ENCODE data around the gene MBNL2. TPM values are rescaled to one million over a fixed set of nuclear protein-coding genes. Genes with fewer than 3 reads are reported as not detected.

Gene MBNL2
- total RNA-seq, 2 donors from 2014 or later, result 28.2 to 61.8 TPM

DNA sequence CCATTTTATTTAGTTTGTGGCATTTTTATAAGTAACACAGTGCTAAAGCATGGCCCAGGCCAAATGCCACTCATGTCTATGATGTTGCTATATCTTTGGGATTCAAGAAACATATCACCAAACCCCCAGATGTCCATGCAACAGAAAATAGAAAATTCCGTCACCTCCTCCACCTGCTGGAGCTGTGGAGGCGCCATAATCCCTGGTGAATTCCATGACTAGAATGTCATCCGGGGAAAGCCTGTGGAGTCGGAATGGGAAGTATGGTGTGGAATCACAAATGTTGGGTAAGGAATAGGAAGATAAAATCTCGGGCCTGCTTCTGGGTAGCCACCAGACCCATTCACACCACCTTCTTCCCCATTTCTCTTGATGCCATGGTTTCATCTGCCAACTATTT is 160.1 kb downstream of the MBNL2 start:
- no peak overlapping the region for H3K9ac ChIP-seq (ENCODE audit: low read depth in 2 of 2, low read length in 2 of 2)
- H3K4me1 ChIP-seq, result no peaks in the 10 kb centered on the region
- no peak overlapping the region for H3K4me3 ChIP-seq
- DNase-seq, result no peak
- no peaks in the 10 kb centered on the region for H3K36me3 ChIP-seq
- TF ChIP-seq, protein P1, sequence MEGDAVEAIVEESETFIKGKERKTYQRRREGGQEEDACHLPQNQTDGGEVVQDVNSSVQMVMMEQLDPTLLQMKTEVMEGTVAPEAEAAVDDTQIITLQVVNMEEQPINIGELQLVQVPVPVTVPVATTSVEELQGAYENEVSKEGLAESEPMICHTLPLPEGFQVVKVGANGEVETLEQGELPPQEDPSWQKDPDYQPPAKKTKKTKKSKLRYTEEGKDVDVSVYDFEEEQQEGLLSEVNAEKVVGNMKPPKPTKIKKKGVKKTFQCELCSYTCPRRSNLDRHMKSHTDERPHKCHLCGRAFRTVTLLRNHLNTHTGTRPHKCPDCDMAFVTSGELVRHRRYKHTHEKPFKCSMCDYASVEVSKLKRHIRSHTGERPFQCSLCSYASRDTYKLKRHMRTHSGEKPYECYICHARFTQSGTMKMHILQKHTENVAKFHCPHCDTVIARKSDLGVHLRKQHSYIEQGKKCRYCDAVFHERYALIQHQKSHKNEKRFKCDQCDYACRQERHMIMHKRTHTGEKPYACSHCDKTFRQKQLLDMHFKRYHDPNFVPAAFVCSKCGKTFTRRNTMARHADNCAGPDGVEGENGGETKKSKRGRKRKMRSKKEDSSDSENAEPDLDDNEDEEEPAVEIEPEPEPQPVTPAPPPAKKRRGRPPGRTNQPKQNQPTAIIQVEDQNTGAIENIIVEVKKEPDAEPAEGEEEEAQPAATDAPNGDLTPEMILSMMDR (IDR thresholded peaks at IDR 0.05), result no peak
- intact Hi-C loops (cut with DNase I), result no loop called here
- no peaks in the 10 kb centered on the region for H3K9me3 ChIP-seq
- H3K27me3 ChIP-seq, result no peaks in the 10 kb centered on the region
- no peak overlapping the region for H3K27ac ChIP-seq

DNA sequence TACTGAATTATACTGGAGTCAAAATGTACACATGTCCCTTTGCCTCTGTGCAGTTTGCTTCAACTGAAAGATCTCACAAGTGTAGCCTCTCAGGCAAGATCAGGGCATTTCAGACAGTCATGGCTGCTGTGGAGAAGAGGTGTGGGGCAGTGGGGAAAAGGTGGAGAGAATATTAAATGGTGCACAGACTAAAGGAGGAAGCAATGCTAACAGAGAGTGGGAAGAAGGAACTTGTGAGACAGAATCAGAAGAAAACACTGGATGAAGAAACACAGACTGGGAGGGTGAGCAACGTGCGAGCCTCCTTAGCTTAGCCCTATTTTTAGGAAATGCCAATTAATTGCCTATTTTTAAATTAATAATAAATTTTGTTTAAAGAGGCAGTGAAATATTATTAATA is 162.2 kb downstream of the MBNL2 start:
- H3K9ac ChIP-seq (ENCODE audit: low read depth in 2 of 2, low read length in 2 of 2), result no peak overlapping the region
- H3K4me3 ChIP-seq, result no peak overlapping the region
- no peak overlapping the region for H3K27ac ChIP-seq
- no peak for DNase-seq
- H3K27me3 ChIP-seq, result no peaks in the 10 kb centered on the region
- no peaks in the 10 kb centered on the region for H3K36me3 ChIP-seq
- TF ChIP-seq, protein P1 (IDR thresholded peaks at IDR 0.05), result no peak
- no peaks in the 10 kb centered on the region for H3K9me3 ChIP-seq
- intact Hi-C loops (cut with DNase I), result no loop called here
- H3K4me1 ChIP-seq, result no peaks in the 10 kb centered on the region

DNA sequence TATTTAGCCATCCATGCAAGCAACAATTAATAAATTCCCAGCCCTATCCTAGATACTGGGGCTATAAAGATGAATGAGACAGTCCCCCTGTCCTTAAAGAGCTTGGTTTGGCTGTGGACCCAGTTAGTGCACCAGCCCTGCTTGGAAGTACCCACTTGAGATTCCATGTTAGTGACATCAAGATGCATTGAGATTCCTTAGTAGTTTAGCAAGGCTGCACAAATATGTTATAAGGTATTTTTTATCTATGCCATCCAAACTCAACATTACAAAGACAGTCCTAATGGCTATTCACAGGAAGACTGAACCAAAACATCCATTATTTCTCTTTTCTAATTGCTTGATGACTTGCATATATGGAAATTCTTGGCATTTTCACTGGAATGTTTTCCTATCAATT is 163.0 kb downstream of the MBNL2 start:
- H3K27ac ChIP-seq, result peak overlapping the region; percentile 1
- no peaks in the 10 kb centered on the region for H3K36me3 ChIP-seq
- H3K4me3 ChIP-seq, result no peak overlapping the region
- no peak overlapping the region for H3K9ac ChIP-seq (ENCODE audit: low read depth in 2 of 2, low read length in 2 of 2)
- H3K9me3 ChIP-seq, result no peaks in the 10 kb centered on the region
- TF ChIP-seq, protein P1 (IDR thresholded peaks at IDR 0.05), result no peak
- no peaks in the 10 kb centered on the region for H3K4me1 ChIP-seq
- no peaks in the 10 kb centered on the region for H3K27me3 ChIP-seq
- DNase-seq, result no peak
- intact Hi-C loops (cut with DNase I), result no loop called here

DNA sequence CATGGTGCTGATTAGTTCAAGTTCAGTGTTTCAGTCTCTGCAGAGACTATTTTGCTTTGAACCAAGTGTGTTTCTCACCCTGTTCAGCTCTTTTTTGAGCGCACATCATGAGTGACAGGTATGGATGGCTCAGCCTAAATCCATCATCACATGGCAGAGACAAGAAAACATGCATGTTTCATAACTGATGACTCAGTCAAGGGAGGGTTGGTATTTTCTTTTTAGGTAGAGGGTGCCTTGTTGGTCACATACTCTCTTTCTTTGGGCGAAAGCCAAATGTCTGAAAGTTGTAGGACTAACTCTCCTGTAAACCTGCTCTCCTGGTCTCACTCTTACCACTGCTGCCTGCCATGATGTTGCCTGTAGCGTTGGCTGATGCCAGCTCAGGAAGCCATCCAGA is 163.7 kb downstream of the MBNL2 start:
- TF ChIP-seq, protein P1 (IDR thresholded peaks at IDR 0.05), result no peak
- Histone ChIP-seq H3K4me3 (no peak overlapping the region), H3K9me3 (no peaks in the 10 kb centered on the region), H3K4me1 (no peaks in the 10 kb centered on the region), H3K36me3 (no peaks in the 10 kb centered on the region), H3K27ac (no peak overlapping the region), H3K9ac (ENCODE audit: low read depth in 2 of 2, low read length in 2 of 2) (no peak overlapping the region), H3K27me3 (no peaks in the 10 kb centered on the region)
- DNase-seq, result no peak
- intact Hi-C loops (cut with DNase I), result no loop called here

DNA sequence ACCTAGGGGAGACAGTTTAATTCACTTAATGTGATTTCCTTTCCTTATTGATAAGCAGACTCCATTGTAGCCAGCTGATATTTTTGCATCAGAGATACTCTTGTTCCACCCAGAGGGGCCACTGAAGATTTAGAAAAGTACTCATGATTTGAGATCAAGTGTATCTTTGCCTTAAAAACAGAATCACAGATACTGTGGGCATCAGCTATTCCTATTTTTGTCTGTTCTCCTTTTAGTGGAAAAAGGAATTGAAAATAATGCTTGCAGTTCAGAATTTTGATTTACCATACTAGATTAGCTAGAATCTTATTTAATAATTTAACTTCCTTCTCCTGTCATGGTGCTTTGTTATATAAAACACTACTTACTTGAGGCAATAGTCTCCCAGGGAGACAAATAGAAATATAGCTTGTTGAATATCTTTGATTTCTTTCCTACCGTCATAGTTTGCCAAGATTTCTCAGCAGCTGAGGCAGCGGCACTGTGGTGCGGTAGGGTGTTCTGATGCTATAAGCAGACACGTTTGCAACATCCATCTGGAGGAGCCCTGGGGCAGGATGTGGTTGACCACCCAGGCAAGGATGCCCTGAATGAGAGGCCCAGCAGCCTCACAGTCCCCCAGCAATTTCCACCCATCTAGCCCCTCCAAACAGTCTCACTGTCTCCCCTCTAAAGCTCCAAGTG is 164.8 kb downstream of the MBNL2 start:
- Histone ChIP-seq H3K4me1 (no peaks in the 10 kb centered on the region), H3K36me3 (no peaks in the 10 kb centered on the region), H3K9me3 (no peaks in the 10 kb centered on the region), H3K27me3 (no peaks in the 10 kb centered on the region), H3K27ac (no peak overlapping the region), H3K9ac (ENCODE audit: low read depth in 2 of 2, low read length in 2 of 2) (no peak overlapping the region), H3K4me3 (no peak overlapping the region)
- intact Hi-C loops (cut with DNase I), result no loop called here
- TF ChIP-seq, protein P1 (IDR thresholded peaks at IDR 0.05), result no peak
- no peak for DNase-seq
